Measurements from ENCODE around the gene PSMD14.
"Not testable (repeated sequence)": the region's sequence is repeated elsewhere in the genome, so short reads cannot be mapped to it uniquely, and the experiment has no call there.

Gene PSMD14

DNA sequence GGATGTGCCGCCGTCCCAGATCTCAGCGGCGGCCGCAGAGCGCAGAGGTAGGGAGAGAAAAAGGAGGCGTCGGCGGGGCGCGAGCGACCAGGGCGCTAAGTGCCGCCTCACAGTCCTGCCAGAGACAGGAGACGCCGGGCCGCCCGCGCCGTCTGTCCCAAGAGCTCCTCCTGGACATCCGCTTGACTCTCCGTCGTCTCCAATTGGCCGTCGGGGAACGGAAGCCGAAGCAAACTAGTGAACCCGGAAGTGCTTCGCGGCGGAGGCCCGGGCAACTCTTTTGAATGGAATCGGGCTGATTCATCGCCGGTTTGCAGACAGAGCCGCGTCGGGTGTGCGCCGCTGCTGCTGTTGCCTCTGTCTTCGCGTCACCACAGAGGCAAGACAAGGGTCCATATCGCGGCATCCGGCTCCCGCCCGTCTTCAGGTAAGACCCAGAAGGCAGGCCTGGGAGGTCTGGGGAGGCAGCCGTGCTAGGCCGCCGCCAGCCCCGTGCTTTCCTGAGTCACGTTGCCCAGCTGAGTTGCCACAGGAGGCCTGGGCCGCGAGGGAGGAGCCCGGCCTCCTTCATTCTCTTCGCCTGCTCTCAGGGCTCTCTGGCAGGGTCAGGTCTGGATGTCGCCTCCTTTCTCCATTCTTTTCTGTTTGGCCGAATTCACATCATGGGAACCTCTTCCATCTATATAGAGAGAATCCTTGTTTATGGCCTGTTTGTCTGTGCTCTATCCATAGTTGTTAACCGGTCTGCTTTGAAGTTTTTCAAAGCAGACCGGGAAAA lies at the start of gene PSMD14:
Gene PSMD14 (plus strand): TSS at position 248 of the 778 bp plus-strand sequence. CDS start 10,401 bp downstream, outside the sequence.
- DNase-seq, result peak; percentile 97

DNA sequence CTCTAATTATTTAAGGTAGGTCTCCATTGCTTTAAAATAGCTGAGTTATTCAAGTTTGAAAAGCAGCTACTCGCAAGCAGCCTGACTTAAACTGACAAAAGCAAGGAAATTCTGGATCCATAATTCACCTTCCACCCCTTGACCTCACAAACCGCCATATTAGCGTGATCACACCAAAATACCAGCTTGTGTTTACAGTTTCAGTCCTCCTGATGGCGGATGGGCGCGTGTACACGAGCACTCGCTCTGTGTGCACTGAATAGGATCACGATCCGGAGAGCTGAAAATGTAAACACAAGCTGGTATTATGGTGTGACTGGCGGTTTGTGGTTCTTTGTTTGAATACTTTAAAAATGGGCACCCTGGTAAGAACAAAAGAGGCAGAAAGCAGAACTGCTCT lies 42.4 kb upstream of the PSMD14 start:
- no peak for DNase-seq

DNA sequence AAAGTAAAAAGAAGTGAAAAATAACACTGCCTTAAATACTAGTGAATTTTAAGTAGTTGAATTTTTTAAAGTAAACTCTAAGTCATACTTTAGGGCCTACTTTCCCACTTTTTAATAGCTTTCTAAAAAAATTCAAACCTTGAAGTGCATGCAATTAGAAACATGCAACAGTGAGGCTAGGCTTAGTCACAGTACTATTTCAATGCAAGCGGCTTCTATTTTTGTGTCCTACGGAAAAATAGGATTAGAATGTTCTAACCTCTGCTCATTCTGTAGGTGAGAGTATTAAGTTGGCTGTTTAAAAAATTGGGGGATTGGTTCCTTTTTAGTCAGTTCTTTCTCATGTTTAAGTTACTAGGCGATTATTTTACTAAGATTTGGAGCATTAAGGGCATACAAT lies 39.1 kb upstream of the PSMD14 start:
- no peak for DNase-seq

DNA sequence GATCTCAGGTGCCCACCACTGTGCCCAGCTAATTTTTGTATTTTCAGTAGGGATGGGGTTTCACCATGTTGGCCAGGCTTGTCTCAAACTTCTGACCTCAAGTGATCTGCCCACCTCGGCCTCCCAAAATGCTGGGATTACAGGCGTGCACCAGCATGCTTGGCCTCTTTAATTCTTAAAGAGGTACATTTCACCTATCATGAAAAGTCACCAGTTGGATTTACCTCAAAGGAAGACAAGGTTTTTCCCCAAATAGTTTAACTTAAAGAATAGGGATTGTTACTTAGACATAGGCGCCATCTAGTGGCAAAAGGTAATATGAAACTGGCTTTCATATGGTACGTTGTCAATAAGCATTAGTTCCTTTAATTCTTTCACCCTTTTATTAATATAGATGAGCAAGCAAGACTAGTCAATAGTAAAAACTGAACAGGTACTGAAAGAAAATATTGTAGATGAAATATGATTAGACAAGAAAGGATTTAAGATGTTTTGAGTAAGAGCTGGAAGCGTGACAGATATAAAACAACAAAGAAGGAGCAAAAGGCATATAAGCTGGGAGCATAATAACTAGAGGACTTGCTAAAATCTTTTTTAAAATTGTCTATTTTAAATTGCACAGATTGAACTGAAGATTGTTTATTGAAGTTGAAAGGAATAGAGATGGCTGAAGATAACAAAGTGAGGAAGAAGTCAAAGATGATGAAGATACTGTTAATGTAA lies 35.0 kb upstream of the PSMD14 start:
- DNase-seq, result peak; percentile 58

DNA sequence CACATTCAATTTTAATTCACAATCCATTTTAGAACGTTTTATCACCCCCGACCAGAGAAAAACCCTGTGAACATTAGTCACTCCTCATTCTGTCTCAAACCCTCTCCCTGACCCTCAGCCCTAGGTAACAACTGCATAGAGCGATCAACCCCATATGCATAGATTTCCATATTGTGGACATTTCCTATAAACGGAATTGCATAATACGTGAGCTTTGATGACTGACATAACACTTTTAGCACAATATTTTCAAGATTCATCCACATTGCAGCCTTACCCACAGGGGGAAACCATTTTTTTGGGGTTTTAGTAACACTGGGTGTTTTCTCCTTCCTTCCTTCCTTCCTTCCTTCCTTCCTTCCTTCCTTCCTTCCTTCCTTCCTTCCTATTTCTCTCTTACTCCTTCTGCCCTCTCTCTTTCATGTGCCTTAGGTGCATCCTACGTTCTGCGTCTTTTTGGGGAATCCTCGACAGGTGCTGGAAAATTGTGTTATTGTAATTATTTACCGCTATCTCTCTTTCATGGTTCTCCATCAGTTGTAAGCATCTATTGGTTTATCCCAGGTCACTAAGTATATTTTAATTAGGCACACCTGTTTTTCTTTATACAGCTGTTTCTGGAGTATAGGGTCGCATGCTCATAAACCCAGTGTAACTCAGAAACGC lies 29.5 kb upstream of the PSMD14 start:
- peak; percentile 11 for DNase-seq

DNA sequence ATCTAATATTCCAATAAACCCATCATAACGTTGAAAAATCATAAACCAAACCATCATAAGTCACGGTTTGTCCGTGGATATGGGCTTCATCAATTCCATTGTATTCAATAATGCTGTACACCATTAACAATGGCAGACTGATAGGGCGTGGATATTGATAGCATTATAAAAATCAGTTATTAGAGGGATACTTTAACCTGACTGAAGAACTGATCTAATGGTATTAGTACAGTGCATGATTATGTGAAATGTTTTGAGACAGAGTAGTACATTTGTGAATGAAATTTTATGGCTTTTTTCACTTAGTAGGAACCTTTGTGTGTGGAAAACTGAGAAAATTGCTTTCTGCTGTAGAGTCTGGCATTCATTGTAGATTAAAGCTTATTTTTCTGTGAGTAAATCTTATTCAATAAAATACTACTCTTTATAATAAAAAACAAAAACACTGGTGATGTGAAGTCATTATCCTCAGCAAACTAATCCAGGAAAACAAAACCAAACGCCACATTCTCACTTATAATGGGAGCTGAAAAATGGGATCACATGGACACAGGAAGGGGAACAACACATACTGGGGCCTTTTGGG lies 28.9 kb upstream of the PSMD14 start:
- DNase-seq, result not testable (repeated sequence)

DNA sequence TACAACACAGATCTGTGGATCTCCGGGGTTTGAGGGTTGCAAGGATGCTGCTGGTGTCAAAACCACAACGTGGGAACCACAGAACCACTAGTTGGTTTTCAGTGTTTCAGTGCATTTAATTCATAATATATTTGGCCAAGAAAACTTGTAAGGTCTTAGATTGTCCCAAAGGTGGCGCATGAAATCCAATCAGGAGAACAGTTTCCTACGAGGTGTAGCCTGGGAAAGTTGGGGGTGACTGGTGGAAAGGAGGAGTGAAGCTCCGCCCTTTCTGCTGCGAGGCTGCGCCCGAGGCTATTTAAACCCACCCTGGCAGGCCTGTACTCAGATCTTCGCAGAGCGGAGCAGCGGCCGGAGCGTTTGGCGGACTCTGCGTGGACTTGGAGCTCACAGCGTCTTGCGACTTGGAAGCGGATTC lies 27.3 kb upstream of the PSMD14 start:
- peak; percentile 11 for DNase-seq

DNA sequence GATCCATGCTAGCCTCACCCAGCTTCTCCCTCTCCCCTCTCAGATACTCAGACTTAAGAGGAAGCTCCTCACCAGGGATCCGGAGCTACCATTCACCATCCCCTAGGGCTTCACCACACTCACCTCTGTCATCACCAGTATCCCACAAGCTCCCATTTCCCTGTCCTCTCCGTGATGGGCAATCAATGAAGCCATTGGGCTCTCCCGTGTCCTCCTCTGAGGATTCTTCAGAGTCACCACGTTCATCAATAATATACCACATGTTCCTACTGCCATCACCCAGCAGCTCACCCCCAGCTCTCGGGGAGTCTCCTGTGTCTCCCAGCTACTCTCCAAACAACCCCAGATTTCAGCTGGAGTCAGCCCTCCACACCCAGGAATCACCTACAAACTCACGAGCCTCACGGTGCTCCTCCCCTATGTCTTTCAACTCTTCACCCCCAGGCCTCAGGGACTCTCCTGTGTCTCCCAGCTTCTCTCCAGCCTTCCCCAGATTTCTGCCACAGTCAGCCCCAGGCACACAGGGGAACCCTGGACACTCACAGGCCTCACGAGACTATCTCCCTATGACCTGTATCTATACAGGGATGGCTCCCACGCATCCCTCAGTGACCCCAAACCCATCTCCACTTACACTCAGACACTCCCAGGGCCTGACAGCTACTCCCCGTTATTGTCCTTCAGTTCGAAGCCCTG lies 26.5 kb upstream of the PSMD14 start:
- not testable (repeated sequence) for DNase-seq

DNA sequence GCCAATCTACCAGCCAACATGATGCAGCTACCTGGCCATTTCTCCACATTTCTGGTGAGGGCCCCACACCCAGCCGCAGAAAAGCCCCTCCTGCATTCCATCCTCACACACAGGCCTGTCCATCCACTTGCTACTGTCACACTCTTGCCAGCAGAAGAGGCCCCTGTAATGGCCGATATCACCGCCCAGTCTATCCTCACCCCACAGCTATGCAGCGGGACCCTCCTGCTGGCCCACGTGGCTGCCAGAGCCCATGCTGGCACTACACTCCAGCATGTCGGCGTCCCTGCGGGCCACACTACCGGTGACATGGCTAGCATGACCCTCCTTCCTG lies 25.9 kb upstream of the PSMD14 start:
- DNase-seq, result not testable (repeated sequence)

DNA sequence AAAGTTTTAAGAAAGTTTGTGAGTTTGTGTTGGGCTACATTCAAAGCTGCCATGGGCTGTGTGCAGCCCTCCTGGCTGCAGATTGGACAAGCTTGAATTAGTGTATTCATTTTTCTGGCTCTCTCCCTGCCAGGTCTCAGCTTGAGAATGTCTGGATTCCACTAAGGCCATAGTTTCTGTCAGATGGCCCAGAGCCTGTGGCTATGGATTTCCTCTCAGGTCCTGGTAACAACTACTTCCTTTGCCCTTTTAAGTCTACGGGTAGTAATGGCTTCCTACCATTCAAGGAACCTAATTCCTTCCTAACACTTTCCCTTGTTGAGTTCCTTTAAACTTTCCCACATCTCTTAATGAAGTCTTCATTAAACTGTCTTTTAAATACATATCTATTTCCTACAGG lies 24.3 kb upstream of the PSMD14 start:
- DNase-seq, result peak; percentile 6

DNA sequence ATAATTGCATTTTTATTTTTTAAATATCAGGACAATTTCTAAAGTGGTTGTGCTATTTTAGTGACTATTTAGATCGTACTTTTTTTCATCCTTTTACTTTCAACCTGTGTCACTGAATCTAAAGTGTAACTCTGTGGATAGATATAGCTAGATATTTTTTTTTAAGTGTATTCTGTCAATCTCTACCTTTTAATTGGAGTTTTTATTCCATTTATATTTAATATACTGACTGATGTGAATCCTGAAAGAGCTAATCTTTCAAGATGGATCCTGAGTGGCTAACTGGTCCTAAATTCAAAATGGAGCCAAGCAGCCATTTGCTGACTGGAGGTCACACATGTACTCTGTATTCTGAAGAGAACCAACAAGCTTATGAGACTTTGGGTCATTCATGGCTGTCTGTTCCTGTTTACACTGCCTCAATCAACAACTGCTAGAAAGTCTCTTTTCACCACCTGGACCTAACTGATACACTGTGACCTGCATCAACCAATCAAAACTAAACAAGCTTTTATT lies 4.6 kb upstream of the PSMD14 start:
- no peak for DNase-seq

DNA sequence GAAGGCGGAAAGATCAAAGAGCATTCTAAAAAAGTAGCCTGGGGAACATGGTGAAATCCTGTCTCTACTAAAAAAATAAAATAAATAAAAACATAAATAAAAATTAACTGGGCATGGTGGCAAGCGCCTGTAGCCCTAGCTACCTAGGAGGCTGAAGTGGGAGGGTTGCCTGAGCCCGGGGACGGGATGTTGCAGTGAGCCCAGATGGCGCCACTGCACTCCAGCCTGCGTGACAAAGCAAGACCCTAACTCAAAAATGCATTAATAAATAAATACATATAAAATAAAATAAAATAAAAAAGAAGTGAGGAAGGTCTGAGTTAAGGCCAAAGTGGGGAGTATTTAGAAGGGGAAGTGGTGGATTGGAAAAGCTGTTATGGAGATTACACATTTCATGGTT lies 1.3 kb upstream of the PSMD14 start:
- DNase-seq, result no peak

DNA sequence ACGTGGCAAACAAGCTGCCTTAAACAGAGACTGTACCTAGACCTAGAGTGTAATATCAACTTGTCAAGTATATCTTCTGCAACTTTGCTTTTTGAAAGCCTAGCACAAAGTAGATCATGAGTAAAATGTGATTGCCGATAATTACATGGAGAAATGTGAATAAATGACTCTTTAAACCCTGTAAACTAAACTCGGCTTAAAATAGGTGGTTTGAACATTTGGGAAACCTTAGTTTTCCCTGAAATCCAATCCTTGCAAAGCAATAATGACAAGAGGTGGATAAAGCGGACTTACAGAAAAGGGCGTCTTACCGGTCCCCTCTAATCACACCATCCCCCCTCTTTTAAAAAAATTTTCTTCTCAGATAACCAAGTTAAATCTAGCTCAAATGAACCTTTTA lies 549 bp upstream of the PSMD14 start:
- DNase-seq, result no peak

DNA sequence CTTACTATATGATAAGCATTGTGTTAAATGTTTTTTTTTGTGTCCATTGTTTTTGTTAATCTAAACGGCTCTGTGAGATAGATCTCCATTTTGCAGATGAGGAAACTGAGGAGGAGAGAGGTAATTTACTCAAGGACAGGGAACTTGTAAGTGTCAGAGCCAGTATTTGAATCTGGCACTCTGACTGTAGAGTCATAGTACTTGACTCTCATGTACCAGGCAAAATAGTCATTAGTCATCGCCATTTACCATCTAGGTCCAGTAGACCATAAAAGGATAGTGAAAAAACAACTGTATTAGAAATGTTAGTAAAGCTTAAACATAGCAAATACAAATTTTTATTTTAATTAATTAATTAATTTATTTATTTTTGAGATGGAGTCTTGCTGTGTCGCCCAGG lies 4.8 kb downstream of the PSMD14 start:
- DNase-seq, result peak; percentile 36

DNA sequence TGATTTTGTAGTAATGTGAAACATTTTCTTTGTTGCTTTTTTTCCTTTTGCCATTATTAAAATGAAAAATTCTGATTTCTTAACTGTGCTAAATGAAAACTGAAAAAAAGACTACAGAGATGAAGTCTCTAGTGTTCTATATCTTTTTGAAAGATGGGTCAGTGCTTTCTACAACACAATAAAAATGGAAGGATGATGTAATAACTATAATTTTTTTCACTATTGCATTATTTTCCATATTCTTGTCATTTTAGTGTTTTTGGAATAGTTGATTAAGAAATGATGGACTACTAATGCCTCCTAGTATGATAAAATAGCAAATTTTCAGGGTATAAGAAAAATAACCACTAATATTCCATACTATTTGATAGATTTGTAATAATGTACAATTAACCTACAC lies 7.2 kb downstream of the PSMD14 start:
- DNase-seq, result no peak

DNA sequence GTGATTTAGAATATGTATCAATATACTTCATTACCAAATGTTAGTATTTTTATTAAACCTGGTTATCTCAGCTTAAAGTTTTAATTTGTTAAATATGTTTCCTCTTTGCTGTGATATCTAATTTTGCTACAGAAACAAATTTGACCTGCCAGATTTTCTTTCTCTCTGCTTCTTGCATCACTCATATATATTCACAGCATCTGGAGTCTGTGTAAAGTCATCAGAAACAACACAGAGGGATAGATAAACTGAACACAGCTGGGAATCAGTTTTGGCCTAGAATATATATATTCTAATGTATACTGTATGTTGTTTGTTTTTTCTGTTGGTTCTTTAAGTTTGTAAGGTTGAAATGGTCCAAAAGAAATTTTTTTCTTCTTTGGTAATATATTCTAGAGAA lies 8.5 kb downstream of the PSMD14 start:
- DNase-seq, result no peak

DNA sequence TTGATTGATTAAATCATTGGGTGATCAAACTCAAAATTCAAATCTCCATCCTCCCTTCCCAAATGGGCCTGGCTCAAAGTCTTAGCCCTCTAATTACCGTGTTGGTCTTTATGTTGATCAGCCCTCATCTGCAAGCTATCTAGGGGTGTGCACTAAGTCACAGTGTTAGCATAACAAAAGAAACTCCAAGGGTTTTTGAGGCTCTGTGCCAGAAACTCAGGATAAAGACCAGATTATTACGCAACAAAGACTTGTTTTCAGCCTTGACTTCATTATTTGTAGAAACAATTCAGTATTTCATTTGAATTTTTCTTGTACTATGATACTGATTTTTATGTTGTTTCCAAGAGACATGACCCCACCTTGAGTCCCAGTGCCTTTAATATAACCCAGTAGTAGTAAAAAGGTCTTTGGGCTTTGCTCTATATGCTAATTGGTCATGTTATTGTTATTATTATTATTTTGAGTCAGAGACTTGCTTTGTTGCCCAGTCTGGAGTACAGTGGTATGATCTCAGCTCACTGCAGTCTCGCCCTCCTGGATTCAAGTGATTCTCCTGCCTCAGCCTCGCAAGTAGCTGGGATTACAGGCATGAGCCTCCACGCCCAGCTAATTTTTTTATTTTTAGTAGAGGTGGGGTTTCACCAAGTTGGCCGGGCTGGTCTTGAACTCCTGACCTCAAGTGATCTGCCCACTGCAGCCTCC lies 13.9 kb downstream of the PSMD14 start:
- no peak for DNase-seq

DNA sequence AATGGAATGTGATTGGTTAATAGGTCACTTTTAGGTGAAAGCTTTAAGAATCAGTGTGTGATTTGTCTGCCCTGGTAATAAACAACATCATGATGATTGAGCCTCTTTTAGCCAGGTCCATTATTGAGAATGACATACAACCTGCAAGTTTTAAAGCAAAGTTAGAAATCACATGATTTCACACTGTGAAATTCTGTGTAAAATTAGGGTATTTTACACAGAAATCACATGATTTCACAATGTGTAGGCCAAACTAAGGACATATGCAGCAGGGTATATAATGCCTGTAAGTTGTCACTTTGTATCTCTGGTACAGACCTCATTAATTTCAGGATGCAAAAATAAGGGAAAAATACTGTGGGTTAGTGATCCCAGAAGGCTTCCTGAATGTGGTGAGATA lies 16.7 kb downstream of the PSMD14 start:
- no peak for DNase-seq

DNA sequence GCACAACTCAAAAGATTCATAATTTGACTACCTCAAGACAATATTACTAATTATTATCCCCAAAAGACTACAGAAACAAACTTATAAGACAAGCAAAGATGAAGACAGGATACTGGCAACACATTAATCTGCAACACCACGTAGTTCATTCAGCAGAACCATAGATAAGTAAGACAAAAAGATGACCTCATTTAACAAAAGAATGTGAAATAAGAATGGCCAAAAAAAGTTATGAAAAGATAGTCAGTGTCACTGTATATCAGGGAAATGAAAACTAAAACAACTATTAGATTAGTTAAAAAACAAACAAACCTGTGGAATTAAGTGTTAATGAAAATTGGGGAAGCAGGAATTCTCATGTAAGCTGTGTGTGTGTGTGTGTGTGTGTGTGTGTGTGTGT lies 19.4 kb downstream of the PSMD14 start:
- no peak for DNase-seq

DNA sequence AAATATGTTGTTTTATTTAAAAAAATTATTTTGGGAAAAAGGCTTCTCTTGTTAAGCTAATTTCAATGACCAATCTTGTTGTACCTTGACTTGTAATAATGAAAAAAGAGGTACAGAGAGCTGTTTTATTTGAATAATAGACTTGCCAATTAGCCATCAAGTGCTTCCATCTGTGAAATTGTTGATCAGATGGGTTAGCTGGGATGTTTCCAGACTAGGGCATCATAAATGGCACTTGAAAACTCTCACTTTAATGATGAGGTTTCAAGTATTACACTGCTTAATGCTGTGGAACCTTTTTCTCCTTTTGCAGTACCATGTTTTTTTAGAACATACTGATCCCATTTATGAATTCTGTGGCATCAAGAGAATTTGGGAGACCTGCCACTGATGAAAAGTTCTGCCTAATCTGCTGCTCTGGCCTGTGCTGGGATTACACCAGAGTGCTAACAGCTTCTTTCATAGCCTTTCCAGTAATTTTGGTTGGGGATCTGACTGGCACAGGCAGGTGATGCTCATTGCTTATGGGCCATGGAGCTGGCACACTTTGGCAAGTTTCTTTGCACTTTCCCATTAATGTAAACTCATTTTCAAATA lies 24.2 kb downstream of the PSMD14 start:
- no peak for DNase-seq

DNA sequence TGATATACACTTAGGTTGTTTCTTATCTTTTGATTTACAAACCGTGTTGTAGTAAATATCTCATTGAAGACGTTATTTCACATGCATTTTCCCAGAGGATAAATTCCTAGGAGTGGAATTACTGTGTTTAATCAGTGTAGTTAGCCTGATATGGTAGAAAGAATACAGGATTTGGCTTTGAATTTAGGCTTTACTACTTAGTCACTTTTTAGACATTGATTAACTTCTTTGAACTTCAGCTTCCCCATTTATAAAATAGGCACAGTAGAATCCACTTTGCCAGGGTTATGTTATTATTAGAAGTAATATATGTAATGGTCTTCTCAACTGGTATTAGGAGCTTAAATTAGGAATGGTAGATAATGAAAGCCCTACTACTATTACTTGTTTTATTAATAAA lies 27.4 kb downstream of the PSMD14 start:
- no peak for DNase-seq

DNA sequence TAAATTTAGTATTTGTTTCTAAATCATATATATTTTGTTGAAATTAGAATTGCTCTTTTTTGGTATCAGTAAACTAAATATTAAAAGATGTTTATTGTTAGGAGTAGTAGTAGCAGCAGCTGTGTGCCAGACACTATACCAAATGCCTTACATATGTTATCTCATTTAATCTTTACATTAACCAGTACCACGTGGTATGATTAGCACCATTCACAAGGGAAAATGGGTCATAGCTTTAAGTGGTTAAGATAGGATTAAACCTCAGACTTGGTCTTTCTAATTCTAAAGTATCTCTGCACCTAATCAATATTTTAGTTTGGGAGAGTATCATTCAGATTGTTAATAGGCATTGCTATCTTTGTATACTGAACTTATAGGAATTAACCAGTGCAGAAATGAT lies 29.0 kb downstream of the PSMD14 start:
- DNase-seq, result no peak
